HG03571 (cell line): Measurements from ENCODE around the gene IGFBP3.

Experiments
- ATAC-seq: cut with Tn5 transposase; IDR thresholded peaks from one replicate; pipeline ENCODE4 v1.9.1; 2021; ENCODE audit not compliant: unreplicated experiment

IGFBP3 gene

DNA sequence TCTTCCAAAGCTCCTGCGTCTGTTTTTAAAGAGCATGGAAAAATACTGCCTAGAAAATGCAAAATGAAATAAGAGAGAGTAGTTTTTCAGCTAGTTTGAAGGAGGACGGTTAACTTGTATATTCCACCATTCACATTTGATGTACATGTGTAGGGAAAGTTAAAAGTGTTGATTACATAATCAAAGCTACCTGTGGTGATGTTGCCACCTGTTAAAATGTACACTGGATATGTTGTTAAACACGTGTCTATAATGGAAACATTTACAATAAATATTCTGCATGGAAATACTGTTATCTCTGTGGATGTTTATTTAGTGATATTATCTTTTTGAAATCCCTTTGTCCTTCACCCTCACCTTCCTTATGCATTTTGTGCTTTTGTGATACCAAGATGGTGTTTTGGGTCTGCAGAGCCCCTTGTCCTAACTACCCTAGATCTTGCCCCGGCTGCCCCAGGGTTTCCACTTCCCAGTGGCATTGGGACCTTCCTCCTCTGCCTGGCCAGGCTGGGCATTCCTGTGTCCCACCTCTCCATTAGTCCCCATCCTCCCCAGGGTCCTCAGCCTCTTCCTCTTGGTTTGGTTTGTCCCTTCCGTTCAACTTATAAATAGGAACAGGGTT lies 27.6 kb downstream of the IGFBP3 start:
- ATAC-seq, result no peak

DNA sequence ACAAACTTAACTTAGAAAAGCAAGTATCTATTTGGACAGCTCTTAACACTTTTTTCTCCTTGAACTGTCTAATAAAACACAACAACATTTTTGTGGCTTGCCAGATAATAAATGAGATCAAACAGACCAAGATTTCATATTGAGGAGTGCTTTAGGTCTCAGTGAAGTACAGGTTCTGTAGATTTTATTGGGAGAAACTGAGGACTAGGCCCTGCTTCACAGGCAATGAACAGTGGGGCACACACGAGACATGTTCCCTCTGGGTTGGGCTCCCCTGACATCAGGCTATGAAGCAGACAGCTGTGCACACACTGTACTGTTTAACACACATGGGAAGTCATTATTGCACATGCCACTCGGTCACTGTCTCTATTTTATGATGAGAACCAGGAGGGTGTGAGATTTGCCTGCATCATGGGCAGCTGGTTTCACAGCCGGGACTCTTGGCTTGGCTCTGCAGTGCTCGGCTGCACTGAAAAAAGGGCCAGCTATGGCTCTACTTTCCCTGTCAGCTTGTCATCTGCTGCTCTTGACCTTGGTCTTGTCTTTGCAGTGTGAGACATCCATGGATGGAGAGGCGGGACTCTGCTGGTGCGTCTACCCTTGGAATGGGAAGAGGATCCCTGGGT lies 28.6 kb downstream of the IGFBP3 start:
- no peak for ATAC-seq

DNA sequence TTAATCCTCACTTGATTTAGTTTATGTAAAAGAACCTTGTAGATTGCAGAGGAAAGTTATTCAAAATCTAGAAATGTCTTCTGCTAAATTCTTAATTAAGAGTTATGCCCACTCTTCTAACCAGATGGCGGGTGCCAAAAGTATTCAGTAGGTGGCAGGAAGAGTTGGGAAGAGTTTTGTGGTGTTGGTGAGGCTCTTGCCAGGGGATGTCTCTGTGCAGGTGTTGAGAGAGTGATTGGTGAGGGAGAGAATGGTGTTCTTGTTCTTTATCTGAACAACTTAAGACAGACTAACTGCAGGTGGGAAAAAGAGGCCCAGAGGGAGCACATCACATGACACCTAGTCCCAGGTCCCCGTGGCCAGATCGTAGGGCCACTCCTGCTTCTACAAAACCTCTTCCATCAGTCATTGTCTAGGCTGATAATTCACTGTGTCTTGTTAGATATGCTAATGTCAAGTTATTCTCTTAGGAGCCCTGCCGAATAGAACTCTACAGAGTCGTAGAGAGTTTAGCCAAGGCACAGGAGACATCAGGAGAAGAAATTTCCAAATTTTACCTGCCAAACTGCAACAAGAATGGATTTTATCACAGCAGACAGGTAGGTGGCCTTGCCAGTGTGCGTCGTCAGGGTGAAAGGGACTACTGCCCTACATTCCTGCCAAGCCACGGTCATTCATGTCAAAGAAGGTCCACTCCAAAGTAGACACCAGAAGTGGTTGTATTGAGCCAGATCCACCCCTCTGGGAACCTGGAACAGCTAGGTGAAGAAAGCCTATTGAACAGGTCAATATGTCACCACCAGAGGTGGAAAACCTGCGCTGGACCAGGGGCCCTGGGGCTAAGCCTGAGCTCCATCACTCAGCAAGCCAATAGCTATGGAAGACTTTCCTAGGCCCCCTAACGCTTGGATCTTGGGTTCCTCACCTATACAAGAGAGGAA lies 29.3 kb downstream of the IGFBP3 start:
- ATAC-seq, result no peak

DNA sequence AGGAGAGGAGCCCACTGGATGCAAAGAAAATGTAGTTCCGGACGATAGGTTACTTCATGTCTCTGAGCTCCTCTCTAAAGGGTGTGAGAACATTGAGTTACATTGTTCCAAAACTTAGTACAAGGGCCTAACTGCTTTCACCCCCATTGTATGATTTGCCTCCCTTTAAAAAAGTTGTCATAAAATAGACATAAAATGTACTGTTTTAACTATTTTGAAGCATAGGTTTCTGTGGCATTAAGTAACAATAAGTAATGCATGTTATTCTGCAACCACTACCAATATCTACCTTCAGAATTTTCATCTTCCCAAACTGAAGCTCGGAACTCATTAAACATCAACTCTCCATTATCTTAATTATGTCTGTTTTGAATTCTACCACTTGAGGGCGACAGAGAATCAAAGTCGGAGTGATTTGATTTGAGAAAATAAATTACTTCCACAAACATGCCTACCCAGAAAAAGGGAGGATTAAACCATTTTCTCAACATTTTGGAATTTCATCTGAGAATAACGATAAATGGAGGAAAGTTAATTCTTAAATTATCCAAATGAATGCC lies 30.1 kb downstream of the IGFBP3 start:
- no peak for ATAC-seq

DNA sequence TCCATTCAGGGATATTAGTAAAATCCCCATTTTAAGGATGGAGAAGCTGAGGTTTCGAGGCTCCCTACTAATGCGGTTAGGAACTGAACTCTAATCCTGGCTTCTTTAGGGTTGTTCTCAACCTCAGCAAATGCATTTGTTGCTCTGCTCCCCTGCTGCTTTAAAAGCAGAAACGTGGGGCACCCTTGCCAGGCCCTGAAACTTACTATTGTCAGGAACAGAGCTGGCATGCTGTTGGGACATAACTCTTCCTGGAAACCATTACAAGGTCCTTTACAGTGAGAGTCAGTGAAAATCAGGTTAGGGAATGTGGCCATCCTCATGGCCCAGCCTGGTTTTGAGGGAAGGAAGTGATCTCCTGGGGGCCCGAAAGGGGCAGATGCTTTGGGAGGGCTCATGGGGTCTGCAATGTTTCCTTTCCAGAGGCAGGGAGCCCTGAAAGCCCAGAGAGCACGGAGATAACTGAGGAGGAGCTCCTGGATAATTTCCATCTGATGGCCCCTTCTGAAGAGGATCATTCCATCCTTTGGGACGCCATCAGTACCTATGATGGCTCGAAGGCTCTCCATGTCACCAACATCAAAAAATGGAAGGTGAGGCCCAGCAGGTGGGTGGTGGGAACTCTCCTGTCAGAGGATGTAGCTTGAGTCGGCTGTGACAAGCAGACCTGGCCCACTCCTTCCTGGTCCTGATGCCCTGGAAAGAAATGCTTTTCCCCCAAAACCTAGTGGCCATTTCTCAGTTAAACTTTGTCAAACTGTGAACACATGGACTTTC lies 30.8 kb downstream of the IGFBP3 start:
- no peak for ATAC-seq

DNA sequence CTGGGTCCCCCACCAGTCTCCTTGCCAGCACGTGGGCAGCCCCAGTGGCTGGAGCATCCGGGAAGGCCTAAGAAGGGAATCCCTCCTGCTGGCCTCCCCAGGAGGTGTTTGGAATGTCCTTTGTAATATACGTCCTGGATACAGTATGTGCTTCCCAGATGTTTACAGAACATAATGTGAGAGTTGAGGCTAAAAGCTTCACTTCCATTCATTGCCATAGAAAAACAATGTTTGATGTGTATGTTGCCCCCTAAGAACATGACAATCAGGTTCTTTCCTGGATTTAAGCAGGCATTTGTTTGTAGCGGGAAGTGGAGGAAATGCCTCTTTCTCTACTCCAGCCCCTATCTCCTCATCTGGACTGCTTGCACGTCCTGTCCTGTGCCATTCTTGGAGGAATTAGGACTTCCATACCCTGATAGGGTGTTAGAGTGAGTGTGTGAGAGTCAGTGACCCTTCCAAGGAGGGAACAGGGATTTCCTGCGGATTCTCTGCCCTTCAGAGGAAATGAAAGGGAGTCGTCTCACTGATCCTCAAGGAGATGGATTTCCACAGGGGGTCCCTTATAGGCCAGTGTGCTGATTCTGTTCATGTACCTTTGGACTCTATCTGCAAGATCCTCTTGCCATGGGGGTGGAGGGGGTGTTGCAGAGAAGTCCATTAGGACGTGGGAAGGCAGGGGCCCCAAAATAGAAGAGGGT lies 31.6 kb downstream of the IGFBP3 start:
- no peak for ATAC-seq

DNA sequence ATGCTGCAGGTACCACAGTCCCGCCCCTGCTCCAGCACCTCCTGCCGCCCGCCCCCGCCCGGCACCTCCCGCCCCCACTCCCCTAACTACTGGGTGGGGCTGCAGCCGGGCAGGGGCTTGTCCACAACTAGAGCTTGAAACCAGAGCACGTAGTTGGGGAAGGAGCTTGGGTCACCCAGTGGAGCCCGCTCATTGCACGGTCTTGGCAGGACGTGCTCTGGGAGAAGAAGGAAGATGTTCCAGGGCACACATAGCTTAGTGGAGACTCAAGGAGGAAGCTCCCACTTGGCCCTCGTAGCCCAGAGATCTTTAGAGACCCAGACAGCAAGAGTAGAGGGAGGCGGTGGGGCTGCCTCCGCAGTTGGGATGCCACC lies 32.1 kb downstream of the IGFBP3 start:
- ATAC-seq, result no peak

DNA sequence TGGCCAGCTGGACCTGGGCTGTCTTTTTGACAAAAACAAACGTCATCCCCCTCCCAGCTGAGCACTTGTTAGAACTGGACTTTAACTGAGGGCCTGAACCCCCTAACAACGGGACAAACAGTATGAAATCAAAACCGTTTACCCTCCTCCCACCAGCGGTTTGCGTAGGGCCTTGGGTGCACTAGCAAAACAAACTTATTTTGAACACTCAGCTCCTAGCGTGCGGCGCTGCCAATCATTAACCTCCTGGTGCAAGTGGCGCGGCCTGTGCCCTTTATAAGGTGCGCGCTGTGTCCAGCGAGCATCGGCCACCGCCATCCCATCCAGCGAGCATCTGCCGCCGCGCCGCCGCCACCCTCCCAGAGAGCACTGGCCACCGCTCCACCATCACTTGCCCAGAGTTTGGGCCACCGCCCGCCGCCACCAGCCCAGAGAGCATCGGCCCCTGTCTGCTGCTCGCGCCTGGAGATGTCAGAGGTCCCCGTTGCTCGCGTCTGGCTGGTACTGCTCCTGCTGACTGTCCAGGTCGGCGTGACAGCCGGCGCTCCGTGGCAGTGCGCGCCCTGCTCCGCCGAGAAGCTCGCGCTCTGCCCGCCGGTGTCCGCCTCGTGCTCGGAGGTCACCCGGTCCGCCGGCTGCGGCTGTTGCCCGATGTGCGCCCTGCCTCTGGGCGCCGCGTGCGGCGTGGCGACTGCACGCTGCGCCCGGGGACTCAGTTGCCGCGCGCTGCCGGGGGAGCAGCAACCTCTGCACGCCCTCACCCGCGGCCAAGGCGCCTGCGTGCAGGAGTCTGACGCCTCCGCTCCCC lies 32.7 kb downstream of the IGFBP3 start, which contains the start of gene IGFBP1:
TSS of gene IGFBP1 (plus strand) at position 304 of the 808 bp plus-strand sequence. CDS start at position 469, 165 bp downstream.
- ATAC-seq, result no peak

DNA sequence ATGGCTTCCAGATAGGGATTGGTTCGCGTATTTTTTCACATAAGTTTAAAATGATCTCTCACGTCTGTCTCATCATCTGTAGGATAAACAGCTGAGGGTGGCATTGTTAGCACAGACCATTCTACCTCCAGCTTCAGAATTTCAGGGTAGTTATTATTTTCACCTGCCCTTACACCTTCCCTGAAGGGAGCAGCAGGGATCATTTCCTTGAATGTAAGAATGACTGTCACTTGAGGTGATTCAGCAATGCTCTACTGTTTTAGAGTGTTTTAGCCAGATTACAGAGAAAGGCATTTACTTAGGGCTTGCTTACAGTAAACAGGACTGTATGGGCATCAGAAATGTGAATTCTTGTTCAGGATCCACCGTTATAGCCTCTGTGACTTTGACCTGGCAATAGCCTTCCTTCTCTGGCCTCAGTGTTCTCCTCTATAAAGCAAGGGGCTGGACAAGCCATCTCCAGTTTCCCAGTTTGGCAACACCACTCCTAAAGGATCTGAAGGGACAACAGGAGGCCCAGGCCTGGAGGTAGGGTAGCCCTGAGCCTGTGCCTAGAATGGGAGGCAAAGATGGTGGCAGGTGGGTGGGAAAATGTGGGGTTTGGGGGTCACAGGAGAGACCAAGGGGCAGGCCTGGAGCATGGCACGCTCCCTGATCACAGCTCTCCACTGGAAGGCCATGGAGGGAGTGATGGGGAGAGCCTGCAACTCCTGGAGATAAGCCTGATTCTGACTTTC lies 34.0 kb downstream of the IGFBP3 start:
- ATAC-seq, result no peak

DNA sequence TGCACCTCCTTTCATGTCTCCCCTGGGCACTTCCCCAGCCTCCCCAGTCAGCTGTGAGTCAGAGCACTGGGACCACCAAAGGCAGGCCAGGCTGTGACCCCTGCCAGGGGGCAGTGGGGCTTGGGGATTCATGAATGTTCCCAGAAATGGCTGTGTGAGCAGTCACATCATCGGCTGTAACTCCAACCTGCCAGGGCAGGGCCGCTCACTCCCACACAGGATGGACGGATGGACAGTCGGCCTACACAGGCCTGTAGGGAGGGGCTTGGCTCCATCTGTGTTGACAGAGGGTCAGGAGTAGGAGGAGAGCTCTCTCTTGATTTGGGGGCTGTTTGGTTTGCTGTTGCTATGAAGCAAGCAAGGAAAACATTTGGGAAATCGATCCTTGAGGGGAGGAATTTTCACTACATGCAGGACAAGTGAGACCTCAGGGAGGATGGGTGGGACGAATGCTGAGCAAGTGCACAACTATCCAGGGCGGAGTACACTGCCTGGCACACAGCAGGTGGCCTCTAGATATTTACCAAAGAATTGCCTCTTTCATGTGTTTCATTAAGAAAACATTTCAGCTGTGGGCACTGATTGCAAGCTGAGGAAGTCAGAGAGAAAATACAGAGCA lies 35.7 kb downstream of the IGFBP3 start:
- ATAC-seq, result no peak

DNA sequence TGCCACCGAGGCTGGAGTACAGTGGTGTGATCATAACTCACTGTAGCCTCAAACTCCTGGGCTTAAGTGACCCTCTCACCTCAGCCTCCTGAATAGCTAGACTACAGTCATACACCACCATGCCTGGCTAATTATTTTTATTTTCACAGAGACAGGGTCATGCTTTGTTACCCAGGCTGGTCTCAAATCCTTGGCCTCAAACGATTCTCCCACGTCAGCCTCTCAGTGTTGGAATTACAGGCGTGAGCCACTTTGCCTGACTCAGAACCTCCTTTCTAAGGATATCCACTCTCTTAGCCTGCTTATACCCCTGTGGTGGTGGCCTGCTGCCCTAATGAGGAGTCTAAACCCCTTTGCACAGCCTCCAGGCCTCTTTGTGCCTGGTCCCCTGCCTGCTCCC lies 36.9 kb downstream of the IGFBP3 start:
- ATAC-seq, result no peak

DNA sequence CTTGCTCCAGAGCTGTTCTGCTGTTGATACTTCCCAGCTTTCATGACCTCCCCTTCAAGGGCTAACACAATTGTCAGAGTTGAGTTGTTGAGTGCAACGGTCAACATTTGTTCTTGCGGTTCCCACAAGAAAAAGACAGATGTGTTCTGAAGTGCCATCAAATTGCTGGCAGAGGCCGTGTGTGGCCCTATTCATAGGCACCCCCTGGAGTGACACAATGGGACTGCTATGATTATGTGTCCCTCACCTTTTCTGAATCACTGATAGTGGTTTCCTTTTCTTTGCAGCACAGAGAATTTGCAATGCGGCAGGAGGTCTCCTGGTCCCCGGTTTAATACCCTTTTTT lies 38.6 kb downstream of the IGFBP3 start:
- no peak for ATAC-seq

DNA sequence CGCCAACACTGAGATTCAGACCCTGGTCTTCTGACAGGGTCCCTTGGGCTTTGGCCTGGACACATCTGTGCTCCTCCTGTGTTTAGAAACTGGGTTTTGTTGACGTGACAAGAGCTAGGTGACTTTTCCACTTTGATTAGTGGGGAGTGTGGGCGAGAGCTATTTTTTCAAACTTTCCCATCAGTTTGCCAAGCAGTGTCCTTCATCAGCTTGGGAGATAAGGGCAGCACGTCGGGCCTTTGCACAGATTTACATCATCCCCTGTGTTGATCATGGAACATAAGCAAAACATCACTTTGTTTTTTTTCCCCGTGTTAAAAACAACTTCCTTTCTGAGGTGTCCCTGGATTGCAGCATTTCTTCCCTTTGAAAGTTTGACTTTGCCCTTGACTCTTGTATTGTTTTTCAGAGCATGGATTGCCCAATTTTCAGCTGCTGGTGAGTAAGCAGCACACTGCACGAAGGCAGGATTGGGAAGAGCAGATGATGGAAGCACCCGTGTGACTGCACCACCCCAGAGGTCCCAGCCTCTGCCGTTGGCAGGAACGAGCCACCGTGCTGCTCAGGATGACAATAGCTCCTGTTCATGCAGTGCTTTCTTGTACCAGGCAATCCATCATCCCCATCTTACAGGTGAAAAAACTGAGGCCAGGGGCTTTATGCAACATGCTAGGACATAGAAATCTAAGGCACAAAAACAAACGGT lies 39.2 kb downstream of the IGFBP3 start:
- ATAC-seq, result no peak

DNA sequence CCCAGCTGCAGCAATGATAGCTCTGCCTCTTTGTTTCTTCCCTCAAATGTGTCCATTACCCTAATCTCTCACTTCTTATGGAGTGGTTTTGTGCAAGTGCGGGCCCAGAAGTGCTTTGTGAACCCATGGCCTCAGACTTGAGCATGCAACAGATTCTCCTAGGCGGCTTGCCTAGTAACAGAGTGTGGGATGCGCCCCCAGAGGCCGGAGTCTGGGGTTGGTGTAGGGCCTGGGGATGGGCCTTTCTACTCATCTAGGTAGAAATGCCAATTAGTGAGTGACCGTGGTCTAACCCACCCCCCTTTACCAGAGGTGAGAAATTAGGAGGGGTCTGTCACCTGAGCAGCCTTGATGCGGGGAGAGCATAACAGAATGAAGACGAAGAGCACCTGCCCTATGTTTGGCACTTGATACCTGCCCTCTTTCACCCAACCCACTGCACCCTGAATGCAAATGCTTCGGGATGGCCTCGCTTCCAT lies 39.8 kb downstream of the IGFBP3 start:
- ATAC-seq, result no peak

DNA sequence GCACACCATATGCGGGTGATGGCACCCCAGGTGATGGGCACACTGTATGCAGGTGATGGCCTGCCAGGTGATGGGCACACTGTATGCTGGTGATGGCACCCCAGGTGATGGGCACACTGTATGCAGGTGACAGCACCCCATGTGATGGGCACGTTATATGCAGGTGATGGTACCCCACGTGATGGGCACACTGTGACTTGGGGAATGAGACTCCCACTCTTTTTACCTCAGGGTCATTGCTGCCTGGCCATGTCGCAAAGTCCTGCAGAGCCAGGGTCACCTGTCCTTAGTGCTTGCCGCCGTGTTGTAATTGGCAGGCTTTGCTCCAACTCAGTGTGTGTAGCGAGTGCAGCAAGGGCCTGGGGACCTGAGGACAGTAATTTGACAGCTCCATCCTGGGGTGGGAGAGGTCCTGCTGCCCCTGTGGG lies 40.6 kb downstream of the IGFBP3 start:
- no peak for ATAC-seq

DNA sequence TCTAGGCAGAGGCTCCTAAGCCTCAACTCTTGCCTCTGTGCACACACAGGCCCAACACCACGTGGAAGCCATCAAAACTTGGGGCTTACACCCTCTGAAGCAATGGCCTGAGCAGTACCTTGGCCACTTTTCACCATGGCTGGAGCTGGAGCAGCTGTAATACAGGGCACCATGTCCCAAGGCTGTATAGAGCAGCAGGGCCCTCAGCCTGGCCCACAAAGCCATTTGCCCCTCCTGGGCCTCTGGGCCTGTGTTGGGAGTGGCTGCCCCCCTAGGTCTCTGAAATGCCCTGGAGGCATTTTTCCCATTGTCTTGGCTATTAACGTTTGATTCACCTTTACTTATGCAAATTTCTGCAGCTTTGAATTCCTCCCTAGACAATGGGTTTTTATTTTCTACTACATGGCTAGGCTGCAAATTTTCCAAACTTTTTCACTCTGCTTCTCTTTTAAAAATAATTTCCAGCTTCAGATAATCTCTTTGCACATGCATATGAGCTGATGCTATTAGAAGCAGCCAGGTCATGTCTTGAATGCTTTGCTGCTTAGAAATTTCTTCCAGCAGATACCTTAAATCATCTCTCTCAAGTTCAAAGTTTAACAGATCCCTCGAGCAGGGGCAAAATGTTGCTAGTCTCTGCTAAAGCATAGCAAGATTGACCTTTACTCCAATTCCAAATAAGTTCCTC lies 42.5 kb downstream of the IGFBP3 start:
- no peak for ATAC-seq

DNA sequence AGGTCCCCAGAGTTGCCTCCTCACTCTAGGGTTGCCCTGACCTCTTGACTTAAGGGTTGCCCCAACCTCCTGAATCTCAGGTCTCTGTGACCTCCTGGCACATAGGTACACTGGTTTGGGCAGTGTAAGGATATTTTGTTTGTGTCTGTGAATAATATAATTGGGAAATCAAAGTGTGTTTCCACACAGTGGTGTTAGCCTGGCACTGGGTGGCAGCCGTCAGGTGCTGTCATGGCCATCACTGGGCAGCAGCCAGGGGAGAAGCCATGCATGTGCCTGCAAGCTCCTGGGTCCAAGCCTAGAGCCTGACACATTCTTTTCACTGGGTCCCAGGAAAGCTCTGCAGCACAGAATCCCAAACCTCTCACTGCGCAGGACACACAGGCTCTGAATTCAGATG lies 44.6 kb downstream of the IGFBP3 start:
- ATAC-seq, result no peak
